Fibroblast of lung (primary cell): ENCODE results near the gene MEGF9. TPM values are rescaled to one million over a fixed set of nuclear protein-coding genes. Genes with fewer than 3 reads are reported as not detected.
"Not testable (repeated sequence)": the region's sequence is repeated elsewhere in the genome, so short reads cannot be mapped to it uniquely, and the experiment has no call there.

Experiments used
- DNase-seq, 2 donors: peaks; one replicate each; pipeline versions ENCODE4 v3.0.0 to v3.0.0-alpha.2; 2010; ENCODE audit warnings: low read depth in 2 of 2
- H2AFZ ChIP-seq: 2 replicates; pipeline ENCODE4 v1.5.1; 2012; ENCODE audit warnings: low read length, control low read depth, inconsistent platforms
- H3K27ac ChIP-seq: 2 replicates; pipeline ENCODE4 v1.5.1; 2011; ENCODE audit warnings: low read length, control low read depth; ENCODE audit not compliant: insufficient read depth
- H3K27me3 ChIP-seq: 2 replicates; pipeline ENCODE4 v1.5.1; 2011; ENCODE audit warnings: mild to moderate bottlenecking, low read length; ENCODE audit not compliant: control insufficient read depth, insufficient read depth
- H3K36me3 ChIP-seq: 2 replicates; pipeline ENCODE4 v1.5.1; 2011; ENCODE audit warnings: low read length; ENCODE audit not compliant: control insufficient read depth, insufficient read depth
- H3K4me1 ChIP-seq: 2 replicates; pipeline ENCODE4 v1.5.1; 2011; ENCODE audit warnings: low read length; ENCODE audit not compliant: control insufficient read depth, insufficient read depth; ENCODE audit errors: extremely low read depth
- H3K4me2 ChIP-seq: 2 replicates; pipeline ENCODE4 v1.5.1; 2011; ENCODE audit warnings: low read length, control low read depth; ENCODE audit not compliant: insufficient read depth; ENCODE audit errors: extremely low read depth
- H3K4me3 ChIP-seq, 4 experiments: fragments of 200-600 bp in 1 of 4; sonication (generic) in 1 of 4; replicated peaks in 1 of 4; 2 replicates each; pipeline ENCODE4 v1.5.1; 2011 to 2016; ENCODE audit warnings: low read length in 4 of 4, low read depth in 3 of 4, mild to moderate bottlenecking in 3 of 4, control low read depth in 2 of 4, inconsistent platforms in 1 of 4, mixed read lengths in 1 of 4; ENCODE audit not compliant: insufficient read depth in 1 of 4; ENCODE audit errors: control extremely low read depth in 1 of 4
- H3K79me2 ChIP-seq: 2 replicates; pipeline ENCODE4 v1.5.1; 2012; ENCODE audit warnings: mild to moderate bottlenecking, low read length, inconsistent platforms; ENCODE audit not compliant: control insufficient read depth, insufficient read depth
- H3K9ac ChIP-seq: 2 replicates; pipeline ENCODE4 v1.5.1; 2011; ENCODE audit warnings: mild to moderate bottlenecking, low read length, control low read depth; ENCODE audit not compliant: insufficient read depth
- H3K9me3 ChIP-seq: 2 replicates; pipeline ENCODE4 v1.5.1; 2012; ENCODE audit warnings: low read depth, low read length; ENCODE audit not compliant: control insufficient read depth, insufficient read depth
- H4K20me1 ChIP-seq: 2 replicates; pipeline ENCODE4 v1.5.1; 2011; ENCODE audit warnings: low read length; ENCODE audit not compliant: control insufficient read depth, insufficient read depth; ENCODE audit errors: extremely low read depth
- CTCF ChIP-seq, 2 donors: IDR thresholded peaks in 1 of 2; conservative IDR thresholded peaks in 1 of 2; 1 replicate in 1 of 2; 2 replicates in 1 of 2; pipeline ENCODE4 v1.5.1; 2011 to 2012; ENCODE audit warnings: low read length in 2 of 2, control low read depth in 1 of 2, inconsistent platforms in 1 of 2, low read depth in 1 of 2, mild to moderate bottlenecking in 1 of 2
- EZH2 ChIP-seq: IDR thresholded peaks from 2 replicates; pipeline ENCODE4 v1.5.1; 2012; ENCODE audit warnings: low read length, control low read depth, mild to moderate bottlenecking; ENCODE audit errors: missing control alignments
- polyA plus RNA-seq, 2 donors: library from polyadenylated mRNA; depleted of rRNA in 1 of 2; stranded (reverse) in 1 of 2; unstranded in 1 of 2; fragments of >200 nt; gene quantifications; 2 replicates each; pipeline ENCODE4 v1.2.1, GENCODE V29; 2011 to 2012; ENCODE audit warnings: missing spikeins in 1 of 2
- total RNA-seq: library from RNA; depleted of rRNA; stranded (reverse); fragments of >200 nt; gene quantifications from 2 replicates; pipeline ENCODE4 v1.2.1, GENCODE V29; 2014

MEGF9 gene
- total and polyA plus RNA-seq, 2 donors (not counting 1 experiment from before 2014, with no cell fraction given) = 15.8 to 24.9 TPM

GRCh38 chr9:120556775-120557174 lies 157.5 kb downstream of the MEGF9 start:
- no peaks in the 10 kb centered on the region for H4K20me1 ChIP-seq
- no peak overlapping the region for H3K4me2 ChIP-seq
- no peak overlapping the region for H3K4me3 ChIP-seq
- TF ChIP-seq CTCF (conservative IDR thresholded peaks at IDR 0.05 in 1 of 2, IDR thresholded peaks at IDR 0.05 in 1 of 2; ENCODE audit: low read depth in 1 of 2, low read length in 2 of 2) (no peak), EZH2 (no peak)
- H3K79me2 ChIP-seq = peaks cover 7% of the 10 kb centered on the region
- no peak for DNase-seq
- no peaks in the 10 kb centered on the region for H3K9me3 ChIP-seq
- H3K4me1 ChIP-seq = no peaks in the 10 kb centered on the region
- H3K9ac ChIP-seq = no peak overlapping the region
- H2AFZ ChIP-seq = no peak overlapping the region
- peaks cover 2% of the 10 kb centered on the region for H3K36me3 ChIP-seq
- H3K27ac ChIP-seq = no peak overlapping the region
- no peaks in the 10 kb centered on the region for H3K27me3 ChIP-seq

DNA sequence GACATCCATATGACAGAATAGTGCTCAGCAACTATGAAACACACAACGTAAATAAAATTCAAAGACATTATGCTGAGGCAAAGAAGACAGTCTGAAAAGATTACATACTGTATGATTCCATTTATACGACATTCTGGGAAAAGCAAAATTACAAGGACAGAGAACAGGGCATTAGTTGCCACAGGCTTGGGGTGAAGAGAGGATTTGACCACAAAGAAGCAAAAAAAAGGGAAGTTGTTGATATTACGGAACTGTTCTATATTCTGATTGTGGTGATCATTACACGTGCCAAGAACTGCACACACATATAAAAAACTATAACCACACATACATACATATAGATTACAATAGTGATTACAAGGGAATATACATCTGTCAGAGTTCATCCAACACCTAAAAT lies 158.4 kb downstream of the MEGF9 start:
- TF ChIP-seq CTCF (conservative IDR thresholded peaks at IDR 0.05 in 1 of 2, IDR thresholded peaks at IDR 0.05 in 1 of 2; ENCODE audit: low read depth in 1 of 2, low read length in 2 of 2) (no peak), EZH2 (no peak)
- H3K4me1 ChIP-seq = no peaks in the 10 kb centered on the region
- H3K9me3 ChIP-seq = no peaks in the 10 kb centered on the region
- no peak overlapping the region for H3K9ac ChIP-seq
- H3K36me3 ChIP-seq = peaks cover 2% of the 10 kb centered on the region
- H4K20me1 ChIP-seq = no peaks in the 10 kb centered on the region
- no peak for DNase-seq
- no peaks in the 10 kb centered on the region for H3K27me3 ChIP-seq
- peaks cover 7% of the 10 kb centered on the region for H3K79me2 ChIP-seq
- no peak overlapping the region for H3K4me3 ChIP-seq
- H3K4me2 ChIP-seq = no peak overlapping the region
- H3K27ac ChIP-seq = no peak overlapping the region
- H2AFZ ChIP-seq = no peak overlapping the region

GRCh38 chr9:120552210-120552704 lies 162.0 kb downstream of the MEGF9 start:
- not testable (repeated sequence) for H3K4me2 ChIP-seq, H3K9me3 ChIP-seq, H4K20me1 ChIP-seq, H3K27ac ChIP-seq, H2AFZ ChIP-seq, H3K36me3 ChIP-seq, H3K27me3 ChIP-seq, H3K9ac ChIP-seq, H3K4me3 ChIP-seq, DNase-seq, H3K4me1 ChIP-seq, H3K79me2 ChIP-seq

Other genes starting within 250 kb of the MEGF9 start
- 40.8 and 48.6 TPM in 2 replicates for gene CDK5RAP2, start 134.3 kb downstream of the MEGF9 start, total RNA-seq
- gene CDK5RAP2, start 134.3 kb downstream of the MEGF9 start, polyA plus RNA-seq = 17.7 and 38.4 TPM in 2 replicates
- 32.1 and 33.5 TPM in 2 replicates for gene FBXW2, start 78.9 kb upstream of the MEGF9 start, total RNA-seq
- gene FBXW2, start 78.9 kb upstream of the MEGF9 start, polyA plus RNA-seq = 69.7 and 77.5 TPM in 2 replicates
- 31.8 and 33.9 TPM in 2 replicates for gene PSMD5, start 128.5 kb upstream of the MEGF9 start, total RNA-seq
- 48.3 and 56.2 TPM in 2 replicates for gene PSMD5, start 128.5 kb upstream of the MEGF9 start, polyA plus RNA-seq
- gene PHF19, start 162.7 kb upstream of the MEGF9 start, total RNA-seq = 22.1 and 38.3 TPM in 2 replicates
- 21.4 and 60.5 TPM in 2 replicates for gene PHF19, start 162.7 kb upstream of the MEGF9 start, polyA plus RNA-seq
- gene TRAF1, start 212.3 kb upstream of the MEGF9 start, total RNA-seq = 2.6 and 3.8 TPM in 2 replicates
- gene TRAF1, start 212.3 kb upstream of the MEGF9 start, polyA plus RNA-seq = 0.58 and 0.93 TPM in 2 replicates